Subcutaneous adipose tissue (tissue), 4 donors: Measurements from ENCODE around the gene HSD17B2. TPM values are rescaled to one million over a fixed set of nuclear protein-coding genes. Genes with fewer than 3 reads are reported as not detected.

Source experiments
- CTCF ChIP-seq: fragments of 450-650 bp; IDR thresholded peaks from one replicate; pipeline ENCODE4 v1.5.1; 2016; ENCODE audit warnings: low read depth, mild to moderate bottlenecking, control low read depth, antibody characterized with exemption, moderate library complexity
- total RNA-seq, 4 donors: library from RNA; depleted of rRNA; stranded (reverse); fragments of >200 nt; gene quantifications; one replicate each; pipeline ENCODE4 v1.1.0, GENCODE V29; 2016

The HSD17B2 gene
- total RNA-seq, 4 donors from 2014 or later = not detected

DNA sequence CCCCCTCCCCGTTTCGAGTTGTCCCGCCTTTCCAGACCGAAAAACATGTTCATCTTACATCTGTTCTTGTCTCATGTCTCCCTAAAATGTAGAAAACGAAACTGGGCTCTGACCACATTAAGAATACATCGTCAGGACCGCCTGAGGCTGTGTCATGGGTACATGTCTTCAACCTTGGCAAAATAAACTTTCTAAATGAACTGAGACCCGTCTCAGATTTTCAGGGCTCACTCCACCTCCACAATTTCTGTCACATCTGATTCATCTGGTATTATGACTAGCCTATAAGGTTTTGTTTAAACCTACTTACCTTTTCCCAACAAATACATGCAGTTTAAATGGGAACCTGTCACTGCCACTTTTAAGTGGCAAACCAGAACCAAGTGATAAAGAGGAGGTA is 24.4 kb upstream of the HSD17B2 start:
- no peak for TF ChIP-seq CTCF

- TF ChIP-seq CTCF = no peak
Measured at GRCh38 chr16:82011199-82011641, 23.8 kb upstream of the HSD17B2 start, which contains the start of gene SDR42E1. Gene SDR42E1, minus strand, starts transcription at chr16:82011470. Its CDS starts 10,612 bp downstream, at chr16:82000858.

GRCh38 chr16:82013139-82013538 is 21.9 kb upstream of the HSD17B2 start:
- TF ChIP-seq CTCF = no peak

DNA sequence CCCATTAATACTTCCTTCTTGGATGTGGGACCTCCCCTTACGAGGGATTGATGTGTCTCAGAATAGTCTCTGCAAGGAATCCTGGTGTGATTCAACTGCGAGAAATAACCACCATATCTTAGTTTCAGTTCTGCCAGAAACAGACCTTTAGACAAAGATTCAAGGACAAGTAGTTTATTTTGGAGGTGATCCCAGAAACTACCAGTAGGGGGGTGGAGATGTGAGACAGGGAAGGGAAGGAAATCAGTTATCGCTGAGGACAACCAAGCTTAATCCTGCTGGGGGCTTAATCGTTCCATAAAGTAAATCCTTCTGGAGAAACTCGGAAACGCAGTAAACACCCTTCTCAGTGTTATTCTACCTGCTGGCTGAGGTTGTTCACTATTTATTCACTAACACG is 18.8 kb upstream of the HSD17B2 start:
- TF ChIP-seq CTCF = no peak

GRCh38 chr16:82016964-82017363 is 18.1 kb upstream of the HSD17B2 start:
- no peak for TF ChIP-seq CTCF

DNA sequence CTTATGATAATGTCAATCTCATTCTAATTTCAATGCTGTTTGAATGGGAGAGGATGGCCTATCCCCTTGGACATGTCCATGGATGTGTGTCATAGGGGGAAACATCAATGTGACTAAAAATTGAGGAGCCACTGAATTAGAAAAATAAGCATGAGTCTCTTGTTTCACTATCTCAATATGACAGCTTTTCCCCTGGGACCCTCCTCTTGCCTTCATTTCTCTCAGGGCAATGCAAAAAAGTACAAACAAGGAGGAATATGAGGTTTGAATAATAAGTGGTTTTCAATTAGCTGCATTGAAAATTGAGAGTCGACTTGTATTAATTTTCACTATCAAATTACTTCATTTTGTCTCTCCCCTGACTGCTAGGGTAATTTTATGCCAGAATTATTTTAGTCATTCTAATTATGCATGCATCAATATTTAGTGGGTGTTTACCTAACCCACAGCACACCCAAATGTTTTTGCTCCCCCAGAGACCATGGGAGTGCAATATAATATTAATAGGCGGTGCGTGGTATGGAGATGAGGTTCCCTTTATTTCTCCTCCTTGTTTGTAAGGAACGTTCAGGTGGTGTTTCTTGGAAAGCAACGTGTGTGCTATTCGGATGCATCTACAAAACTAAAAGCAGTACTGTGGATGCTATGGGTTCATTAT is 17.0 kb upstream of the HSD17B2 start:
- no peak for TF ChIP-seq CTCF

- no peak for TF ChIP-seq CTCF
Measured at GRCh38 chr16:82019535-82019934, 15.5 kb upstream of the HSD17B2 start.
